Chondrocyte (in vitro differentiated cells): ENCODE results near the gene CRYBG2. TPM values are rescaled to one million over a fixed set of nuclear protein-coding genes. Genes with fewer than 3 reads are reported as not detected.
"Not testable (repeated sequence)": the region's sequence is repeated elsewhere in the genome, so short reads cannot be mapped to it uniquely, and the experiment has no call there.

Experiments used
- DNase-seq: peaks from one replicate; pipeline ENCODE4 v3.0.0; 2021; ENCODE audit warnings: mixed read lengths, low spot score
- H3K27ac Mint-ChIP-seq: one replicate; pipeline ENCODE4 v1.8.0; 2021; ENCODE audit warnings: mild to moderate bottlenecking, moderate library complexity, mixed read lengths; ENCODE audit not compliant: unreplicated experiment
- H3K27me3 Mint-ChIP-seq: 2 replicates; pipeline ENCODE4 v1.8.0; 2021; ENCODE audit warnings: low read depth, mixed read lengths
- H3K36me3 Mint-ChIP-seq: 2 replicates; pipeline ENCODE4 v1.8.0; 2021; ENCODE audit warnings: low read depth, mixed read lengths
- H3K4me1 Mint-ChIP-seq: 2 replicates; pipeline ENCODE4 v1.8.0; 2021; ENCODE audit warnings: low read depth, mild to moderate bottlenecking, mixed read lengths
- H3K4me3 Mint-ChIP-seq: one replicate; pipeline ENCODE4 v1.8.0; 2021; ENCODE audit warnings: mild to moderate bottlenecking, moderate library complexity, mixed read lengths; ENCODE audit not compliant: unreplicated experiment
- H3K9me3 Mint-ChIP-seq: 2 replicates; pipeline ENCODE4 v1.8.0; 2021; ENCODE audit warnings: low read depth, mixed read lengths
- total RNA-seq: library from RNA; stranded (reverse); gene quantifications from 3 replicates; pipeline ENCODE4 v1.2.1, GENCODE V29; 2021
- TF ChIP-seq, protein P1 (sequence below): fragments of 200-600 bp; sonication (generic); IDR thresholded peaks from 2 replicates; pipeline ENCODE4 v1.5.0; 2021; ENCODE audit warnings: antibody characterized with exemption, mild to moderate bottlenecking, moderate library complexity

The CRYBG2 gene
- total RNA-seq, 1 donor from 2014 or later, result not detected

DNA sequence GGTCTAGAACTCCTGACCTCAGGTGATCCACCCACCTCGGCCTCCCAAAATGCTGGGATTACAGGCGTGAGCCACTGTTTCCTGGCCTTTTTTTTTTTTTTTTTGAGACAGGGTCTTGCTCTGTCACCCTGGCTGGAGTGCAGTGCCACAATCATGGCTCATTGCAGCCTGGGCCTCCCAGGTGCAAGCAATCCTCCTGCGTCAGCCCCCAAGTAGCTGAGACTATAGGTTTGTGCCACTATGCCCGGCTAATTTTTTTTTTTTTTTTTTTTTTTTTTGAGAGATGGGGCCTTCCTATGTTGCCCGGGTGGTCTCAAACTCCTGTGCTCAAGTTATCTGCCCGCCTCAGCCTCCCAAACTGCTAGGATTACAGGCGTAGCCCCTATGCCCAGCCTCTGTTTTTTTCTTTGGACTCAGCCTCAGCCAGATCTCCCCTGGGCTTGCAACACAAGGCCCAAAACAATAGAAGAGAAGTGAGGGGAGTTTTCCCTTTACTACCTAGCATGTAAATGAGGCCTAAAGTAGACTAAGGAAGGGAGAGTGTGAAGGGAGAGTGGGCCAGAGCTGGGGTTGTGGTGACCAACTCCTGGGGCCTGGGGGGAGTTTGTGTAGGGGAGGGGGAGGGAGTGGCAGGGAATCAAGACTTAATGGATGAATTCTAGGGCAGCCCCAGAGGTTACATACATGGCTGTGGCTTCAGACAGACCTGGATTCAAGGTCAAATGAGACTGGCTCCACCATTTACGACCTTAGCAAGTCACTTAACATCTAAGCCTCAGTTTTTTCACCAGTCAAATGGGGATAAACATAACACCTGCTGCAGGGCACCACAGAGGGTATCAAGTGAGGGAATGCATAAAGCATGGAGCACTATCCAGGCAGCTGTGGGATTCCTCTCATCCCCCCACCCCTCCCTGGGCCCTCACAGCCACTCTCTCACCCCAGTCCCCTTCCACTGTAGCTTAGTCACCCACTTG, 37.8 kb downstream of the CRYBG2 start:
- Mint-ChIP-seq H3K36me3 (no peaks in the 10 kb centered on the region), H3K9me3 (no peaks in the 10 kb centered on the region), H3K4me1 (peaks cover 2% of the 10 kb centered on the region), H3K4me3 (no peak overlapping the region), H3K27me3 (peaks cover 12% of the 10 kb centered on the region), H3K27ac (no peak overlapping the region)
- DNase-seq, result no peak
- TF ChIP-seq, protein P1, sequence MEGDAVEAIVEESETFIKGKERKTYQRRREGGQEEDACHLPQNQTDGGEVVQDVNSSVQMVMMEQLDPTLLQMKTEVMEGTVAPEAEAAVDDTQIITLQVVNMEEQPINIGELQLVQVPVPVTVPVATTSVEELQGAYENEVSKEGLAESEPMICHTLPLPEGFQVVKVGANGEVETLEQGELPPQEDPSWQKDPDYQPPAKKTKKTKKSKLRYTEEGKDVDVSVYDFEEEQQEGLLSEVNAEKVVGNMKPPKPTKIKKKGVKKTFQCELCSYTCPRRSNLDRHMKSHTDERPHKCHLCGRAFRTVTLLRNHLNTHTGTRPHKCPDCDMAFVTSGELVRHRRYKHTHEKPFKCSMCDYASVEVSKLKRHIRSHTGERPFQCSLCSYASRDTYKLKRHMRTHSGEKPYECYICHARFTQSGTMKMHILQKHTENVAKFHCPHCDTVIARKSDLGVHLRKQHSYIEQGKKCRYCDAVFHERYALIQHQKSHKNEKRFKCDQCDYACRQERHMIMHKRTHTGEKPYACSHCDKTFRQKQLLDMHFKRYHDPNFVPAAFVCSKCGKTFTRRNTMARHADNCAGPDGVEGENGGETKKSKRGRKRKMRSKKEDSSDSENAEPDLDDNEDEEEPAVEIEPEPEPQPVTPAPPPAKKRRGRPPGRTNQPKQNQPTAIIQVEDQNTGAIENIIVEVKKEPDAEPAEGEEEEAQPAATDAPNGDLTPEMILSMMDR, result no peak

DNA sequence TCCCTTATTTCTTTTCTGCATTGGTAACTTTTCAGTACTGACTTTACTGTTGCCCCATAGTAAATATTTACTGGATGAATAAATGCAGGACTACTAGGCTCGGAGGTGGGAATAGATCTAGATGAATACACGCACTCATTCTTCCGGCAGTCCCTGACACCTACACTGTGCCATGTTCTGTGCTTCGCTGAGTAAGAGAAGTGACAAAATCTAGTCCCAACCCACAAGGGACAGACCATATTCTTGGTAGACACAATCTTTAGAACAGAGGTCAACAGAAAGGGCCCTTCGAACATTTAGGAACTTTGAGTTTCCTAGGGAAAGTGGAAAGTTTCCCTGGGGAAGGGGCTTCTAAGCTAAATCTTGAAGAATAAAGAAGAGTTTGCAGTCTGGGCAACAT, 39.4 kb downstream of the CRYBG2 start:
- no peak overlapping the region for H3K27ac Mint-ChIP-seq
- DNase-seq, result no peak
- H3K4me1 Mint-ChIP-seq, result no peaks in the 10 kb centered on the region
- H3K36me3 Mint-ChIP-seq, result no peaks in the 10 kb centered on the region
- TF ChIP-seq, protein P1, result no peak
- peaks cover 12% of the 10 kb centered on the region for H3K27me3 Mint-ChIP-seq
- H3K4me3 Mint-ChIP-seq, result no peak overlapping the region
- no peaks in the 10 kb centered on the region for H3K9me3 Mint-ChIP-seq

DNA sequence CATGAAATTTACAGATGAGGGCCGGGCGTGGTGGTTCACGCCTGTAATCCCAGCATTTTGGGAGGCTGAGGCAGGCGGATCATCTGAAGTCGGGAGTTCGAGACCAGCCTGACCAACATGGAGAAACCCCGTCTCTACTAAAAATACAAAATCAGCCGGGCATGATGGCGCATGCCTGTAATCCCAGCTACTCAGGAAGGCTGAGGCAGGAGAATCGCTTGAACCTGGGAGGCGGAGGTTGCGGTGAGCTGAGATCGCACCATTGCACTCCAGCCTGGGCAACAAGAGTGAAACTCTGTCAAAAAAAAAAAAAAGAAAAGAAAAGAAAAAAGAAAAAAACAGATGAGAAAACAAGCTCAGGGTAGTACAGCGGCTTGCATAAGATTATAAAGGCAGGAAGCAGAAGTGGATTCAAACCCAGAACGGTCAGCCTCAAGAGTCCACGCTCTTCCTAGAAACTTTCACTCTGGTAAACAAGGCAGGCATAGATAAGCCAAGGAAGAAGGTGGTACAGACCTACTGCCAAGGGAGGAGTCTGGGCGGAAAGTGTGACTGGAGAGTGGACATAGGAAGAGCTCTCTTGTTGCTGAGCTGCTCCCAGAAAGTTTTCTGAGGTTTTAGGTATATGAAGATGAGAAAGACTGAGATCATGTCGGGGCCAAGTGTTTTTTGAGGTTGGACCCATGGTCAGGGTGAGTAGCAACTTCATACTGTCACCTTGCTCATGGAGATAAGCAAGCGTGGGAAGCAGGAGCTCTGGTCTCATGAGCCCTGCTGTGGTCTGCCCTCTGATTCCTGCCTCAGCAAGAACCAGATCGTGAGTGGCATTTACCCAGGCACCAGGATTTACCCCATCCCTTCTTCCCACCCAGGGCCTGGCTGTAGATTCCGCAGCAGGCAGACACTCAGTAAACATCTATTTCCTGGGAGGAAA, 45.7 kb downstream of the CRYBG2 start:
- H3K9me3 Mint-ChIP-seq, DNase-seq, H3K36me3 Mint-ChIP-seq, H3K4me3 Mint-ChIP-seq, H3K27ac Mint-ChIP-seq, H3K27me3 Mint-ChIP-seq: not testable (repeated sequence)
- H3K4me1 Mint-ChIP-seq, result peaks cover 11% of the 10 kb centered on the region

DNA sequence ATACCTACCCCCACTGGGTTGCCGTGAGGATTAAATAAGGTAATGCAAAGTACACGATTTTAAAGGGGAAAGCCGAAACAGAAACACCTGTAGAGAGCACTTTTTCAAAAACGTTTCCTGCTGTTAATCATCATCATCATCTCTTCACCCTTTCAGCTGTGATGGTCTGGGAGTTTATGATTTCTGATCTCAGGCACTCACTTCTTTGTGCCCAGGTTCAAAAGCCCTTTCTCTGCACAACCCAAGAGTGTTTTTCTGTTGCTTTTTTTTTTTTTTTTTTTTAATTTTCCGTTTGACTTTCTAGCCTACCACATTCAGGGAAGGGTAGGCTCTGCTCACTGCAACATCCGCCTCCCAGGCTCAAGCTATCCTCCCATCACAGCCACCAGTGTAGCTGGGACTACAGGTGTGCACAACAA, 46.6 kb downstream of the CRYBG2 start:
- DNase-seq, result no peak
- TF ChIP-seq, protein P1, result no peak
- Mint-ChIP-seq H3K4me1 (peaks cover 19% of the 10 kb centered on the region), H3K27me3 (peaks cover 5% of the 10 kb centered on the region), H3K27ac (no peak overlapping the region), H3K9me3 (no peaks in the 10 kb centered on the region), H3K36me3 (no peaks in the 10 kb centered on the region), H3K4me3 (peak overlapping the region; percentile 35)

DNA sequence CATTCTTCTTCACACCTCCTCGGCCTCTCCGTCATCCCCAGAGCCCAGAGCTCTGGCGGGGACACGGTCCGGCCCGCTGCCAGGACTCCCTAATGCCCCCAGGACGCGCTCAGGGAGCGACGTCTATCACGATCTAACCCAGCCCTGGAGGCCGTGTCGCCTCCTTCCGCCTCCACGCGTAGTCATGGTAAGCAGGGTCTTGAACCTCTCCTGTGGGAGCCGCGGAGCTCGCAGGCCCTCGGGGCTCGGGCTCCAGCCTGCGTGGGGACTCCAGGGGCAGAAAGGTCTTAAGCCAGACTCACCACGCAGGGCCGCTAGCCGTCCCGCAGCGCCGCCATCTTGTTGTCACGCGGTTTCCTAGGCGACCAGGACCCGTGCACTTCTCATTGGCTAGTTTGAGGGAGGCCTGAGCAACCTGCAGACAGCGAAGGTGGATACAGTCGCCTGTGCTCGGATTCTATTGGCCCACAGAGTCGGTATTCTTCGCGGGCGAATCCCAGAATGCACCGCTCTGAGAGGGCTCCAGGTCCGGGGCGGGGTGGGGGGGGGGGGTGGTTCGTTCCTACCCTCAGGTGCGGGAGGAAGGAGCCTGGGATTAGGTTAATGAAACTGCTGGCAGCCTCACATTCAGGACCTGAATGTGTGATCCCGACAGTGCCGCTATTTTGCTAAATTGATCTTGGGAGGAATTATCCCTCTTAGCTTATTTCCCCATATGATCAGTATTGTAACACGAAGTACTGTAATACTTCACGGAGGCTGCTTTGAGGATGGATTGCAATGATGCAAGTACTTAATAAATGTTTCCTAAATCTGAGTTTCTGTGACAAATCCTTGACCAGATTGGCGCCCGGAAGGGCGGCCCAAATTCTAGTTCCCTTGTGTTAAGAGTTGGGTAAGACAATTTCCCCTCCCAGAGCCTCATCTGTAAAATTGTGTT, 47.4 kb downstream of the CRYBG2 start, which contains the start of gene UBXN11:
UBXN11 (minus strand) TSS at position 347 of the 940 bp plus-strand sequence. CDS start 3,753 bp downstream, outside the sequence.
- TF ChIP-seq, protein P1, result peak; percentile 33
- Mint-ChIP-seq H3K27me3 (no peaks in the 10 kb centered on the region), H3K9me3 (no peaks in the 10 kb centered on the region), H3K4me3 (peak within 1 kb of the TSS; percentile 98), H3K27ac (peak within 1 kb of the TSS; percentile 81), H3K4me1 (peaks cover 20% of the 10 kb centered on the region), H3K36me3 (no peaks in the 10 kb centered on the region)
- DNase-seq, result no peak
